HG03045 (cell line): Measurements from ENCODE around the gene ZNF189.

Source experiments
- ATAC-seq: cut with Tn5 transposase; IDR thresholded peaks from one replicate; pipeline ENCODE4 v1.9.1; 2021; ENCODE audit warnings: mild to moderate bottlenecking, moderate library complexity; ENCODE audit not compliant: unreplicated experiment

The ZNF189 gene

DNA sequence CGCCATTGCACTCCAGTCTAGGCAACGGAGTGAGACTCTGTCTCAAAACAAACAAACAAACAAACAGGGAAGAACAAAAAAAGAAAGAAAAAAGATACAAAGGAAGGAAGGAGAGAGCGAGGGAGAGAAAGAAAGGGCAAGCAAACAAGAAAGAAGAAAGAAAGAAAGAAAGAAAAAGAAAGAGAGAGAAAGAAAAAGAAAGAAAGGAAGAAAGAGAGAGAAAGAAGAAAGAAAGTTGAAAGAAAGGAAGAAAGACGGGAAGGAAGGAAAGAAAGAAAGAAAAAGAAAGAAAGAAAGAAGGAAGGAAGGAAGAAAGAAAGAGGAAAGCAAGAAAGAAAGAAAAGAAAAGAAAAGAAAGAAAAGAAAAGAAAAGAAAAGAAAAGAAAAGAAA is 50.0 kb downstream of the ZNF189 start:
- no peak for ATAC-seq

DNA sequence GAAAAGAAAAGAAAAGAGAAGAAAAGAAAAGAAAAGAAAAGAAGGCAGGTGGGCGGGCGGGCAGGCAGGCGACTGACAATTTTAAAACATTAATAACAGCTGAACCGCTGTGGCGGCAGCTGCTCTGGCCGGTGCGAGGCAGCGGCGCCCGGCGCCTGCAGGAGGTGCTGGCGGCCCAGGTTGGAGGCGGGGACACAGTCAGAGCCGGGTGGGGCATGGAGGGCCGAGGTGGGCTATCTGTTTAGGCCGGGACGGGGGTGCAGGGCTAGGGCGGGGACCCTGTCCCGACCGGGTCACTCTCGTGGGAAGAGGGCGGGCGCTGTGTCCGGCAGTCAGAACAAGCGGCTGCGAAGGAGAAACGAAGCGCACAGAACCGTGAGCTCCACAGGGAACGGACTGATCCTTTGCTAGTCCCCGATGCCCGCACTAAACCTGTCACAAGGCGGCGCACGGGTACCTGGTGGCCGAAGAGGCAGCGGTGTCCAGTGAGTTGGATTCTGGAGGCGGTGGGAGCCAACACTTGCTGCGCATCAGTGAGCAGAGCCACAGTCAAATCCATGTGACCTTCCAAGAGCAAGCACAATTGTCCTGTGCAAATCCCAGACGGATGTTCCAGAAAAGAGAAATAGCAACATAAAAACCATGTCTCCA is 50.5 kb downstream of the ZNF189 start:
- ATAC-seq, result peak; percentile 99

- no peak for ATAC-seq
Observed at GRCh38 chr9:101450931-101451330, 52.3 kb downstream of the ZNF189 start.

GRCh38 chr9:101451498-101451897 is 52.8 kb downstream of the ZNF189 start:
- ATAC-seq, result no peak

DNA sequence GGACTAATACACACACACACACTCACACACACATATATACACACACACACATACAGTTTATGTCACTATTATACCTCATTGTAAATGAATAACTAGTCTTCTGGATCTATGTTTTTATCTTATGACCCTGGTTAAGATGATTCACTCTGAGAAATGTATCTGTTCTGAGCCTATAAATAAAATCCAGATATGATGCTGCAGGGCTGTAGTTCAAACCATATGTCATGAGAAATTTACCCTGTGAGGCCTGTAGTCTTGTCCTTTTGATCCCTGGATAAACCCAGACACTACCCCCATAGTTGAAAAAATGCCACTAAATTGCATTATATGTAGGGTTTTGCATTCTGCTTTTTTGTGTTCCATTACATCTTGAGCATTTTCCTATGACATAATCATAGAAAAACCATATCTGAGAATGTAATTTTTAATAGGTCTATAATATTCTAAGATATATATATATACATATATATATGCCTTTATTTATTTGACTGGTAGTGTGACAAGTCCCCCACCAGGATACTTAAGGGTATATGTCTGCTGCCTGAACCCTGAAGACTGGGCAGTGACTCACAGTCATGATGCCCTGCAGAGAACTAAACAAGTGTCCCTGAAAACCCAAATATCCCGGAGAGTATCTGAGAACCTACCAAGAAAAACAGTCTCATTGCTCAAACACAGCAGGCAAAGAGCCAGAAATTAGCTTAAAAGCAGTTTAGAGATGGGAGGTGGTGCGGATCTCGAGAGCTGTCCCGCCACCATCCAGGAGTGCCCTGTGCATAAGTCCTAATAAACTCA is 55.3 kb downstream of the ZNF189 start:
- no peak for ATAC-seq

DNA sequence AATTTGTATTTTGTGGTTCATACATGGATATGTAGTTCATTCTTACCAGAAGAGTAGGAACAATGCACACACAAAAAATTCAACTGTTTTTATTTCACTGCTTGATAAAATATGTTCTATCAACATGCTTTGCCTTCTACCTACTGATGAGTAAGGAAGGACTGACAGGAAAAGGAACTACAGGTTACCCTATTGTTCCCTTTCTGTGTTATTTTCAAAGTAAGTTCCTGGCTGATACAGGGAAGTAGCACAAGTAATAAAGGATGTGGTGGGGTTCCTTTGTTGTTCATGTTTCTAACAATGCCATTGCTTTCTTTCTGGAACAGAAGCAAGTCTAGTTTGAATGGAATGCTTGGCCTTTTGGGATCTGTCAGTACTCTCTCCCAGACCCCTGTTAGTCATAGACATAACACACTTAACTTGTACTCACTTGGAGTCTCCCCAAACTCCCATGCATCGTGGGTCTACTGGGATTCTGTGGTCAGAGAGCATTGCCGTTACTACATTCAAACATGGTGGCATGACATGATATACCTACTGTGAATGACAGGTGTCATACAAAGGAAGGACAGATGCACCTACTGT is 57.1 kb downstream of the ZNF189 start:
- ATAC-seq, result no peak

DNA sequence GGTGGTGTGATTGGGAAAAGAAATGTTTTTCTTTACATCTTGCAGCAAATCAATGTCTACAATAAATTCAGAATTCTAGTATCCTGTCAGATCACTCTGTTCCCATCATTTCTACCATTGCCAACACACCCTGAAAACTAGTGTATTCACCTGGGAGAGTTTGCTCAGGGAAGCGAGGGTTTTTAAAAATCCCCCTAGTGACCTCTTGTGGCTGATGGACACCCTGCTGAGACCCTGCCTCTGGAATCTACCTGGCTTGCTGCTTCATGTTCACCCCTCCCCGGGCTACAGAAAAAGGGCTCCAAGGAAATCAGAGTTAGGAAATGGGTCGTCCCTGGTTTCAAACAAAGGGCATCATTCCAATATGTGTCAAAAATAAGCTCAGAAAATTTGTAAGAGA is 58.4 kb downstream of the ZNF189 start:
- ATAC-seq, result no peak

DNA sequence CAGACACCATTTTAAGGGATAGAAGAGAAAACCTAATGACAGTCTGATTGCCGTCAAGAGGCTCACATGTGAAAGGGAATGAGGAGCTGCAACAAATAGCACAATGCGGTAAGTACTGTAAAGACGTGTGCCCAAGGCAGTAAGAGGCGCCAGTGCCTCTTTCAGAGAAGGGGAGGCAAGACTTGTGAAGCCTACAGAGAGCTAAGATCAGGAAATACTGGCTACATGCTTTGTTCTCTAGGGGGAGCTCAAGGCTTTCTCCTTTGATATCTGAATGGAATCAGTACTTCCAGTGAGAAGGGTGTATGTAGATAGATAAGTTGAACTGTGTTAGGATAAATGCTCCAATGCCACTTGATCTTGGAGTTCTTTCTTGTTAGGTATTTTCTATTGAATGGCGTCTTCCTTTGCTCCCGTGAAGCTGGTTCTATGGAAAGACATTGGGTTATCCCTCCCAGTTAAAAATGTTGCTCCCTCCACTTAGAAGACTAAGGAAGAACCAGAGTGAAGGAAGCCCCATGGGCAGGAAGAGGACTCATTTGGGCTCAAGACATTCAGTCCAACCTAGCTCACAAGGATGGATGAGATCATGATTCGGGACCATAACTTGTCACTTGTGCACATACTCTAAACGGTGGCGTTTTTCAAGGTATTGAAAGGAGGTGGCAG is 60.4 kb downstream of the ZNF189 start:
- peak; percentile 74 for ATAC-seq
